ENCODE measurements around the gene CCDC197. TPM values are rescaled to one million over a fixed set of nuclear protein-coding genes. Genes with fewer than 3 reads are reported as not detected.

CCDC197 gene
- total RNA-seq, 2 donors from 2014 or later: not detected

DNA sequence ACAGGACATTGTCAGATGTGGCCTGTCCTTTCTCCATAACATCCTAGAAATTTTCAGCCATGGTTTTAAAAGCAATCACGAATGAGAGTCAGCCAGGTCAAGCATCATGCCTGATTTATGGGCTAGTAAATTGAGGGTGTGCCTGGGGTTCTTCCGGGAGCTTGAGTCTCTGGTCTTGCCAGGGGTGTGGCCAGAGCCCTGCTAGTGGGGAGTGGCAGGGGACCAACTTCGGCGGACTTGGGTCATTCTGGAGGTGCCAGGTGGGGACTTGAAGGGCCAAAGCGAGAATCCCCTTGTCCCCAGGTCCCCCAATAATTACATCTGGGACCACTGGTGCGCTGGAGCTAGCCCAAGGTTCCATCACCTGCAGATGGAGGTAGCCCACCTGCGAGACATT lies 34.8 kb downstream of the CCDC197 start:
- intact Hi-C loops (cut with DNase I): no loop called here

DNA sequence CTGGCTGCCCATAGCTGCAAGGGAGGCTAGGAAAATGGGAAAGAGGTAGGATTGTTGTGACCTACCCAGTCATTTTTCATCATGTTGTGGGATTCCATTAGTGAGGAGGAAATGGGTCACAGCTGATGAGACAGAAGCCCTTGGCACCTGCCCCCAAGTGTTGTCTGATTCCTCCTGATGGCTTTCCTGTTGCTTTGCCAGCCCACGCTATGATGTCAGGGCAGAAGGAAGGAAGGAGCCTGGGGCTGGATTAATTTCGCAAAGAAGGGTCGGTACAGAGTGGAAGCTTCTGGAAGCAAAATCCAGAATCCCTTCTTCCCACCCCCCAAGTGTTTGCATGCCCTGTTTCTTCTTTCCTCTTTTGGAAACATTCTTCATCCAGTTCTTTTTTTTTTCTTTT lies 37.8 kb downstream of the CCDC197 start:
- intact Hi-C loops (cut with DNase I): loop anchor here in 1 of 2 donors (5.0 kb wide), 1 partner anchor 102 kb away; no protein-coding TSS in a partner anchor
- no peak for DNase-seq (ENCODE audit: low spot score)

More for the DNA sequence above, 34.8 kb downstream of the CCDC197 start:
- DNase-seq (ENCODE audit: low spot score): no peak

DNA sequence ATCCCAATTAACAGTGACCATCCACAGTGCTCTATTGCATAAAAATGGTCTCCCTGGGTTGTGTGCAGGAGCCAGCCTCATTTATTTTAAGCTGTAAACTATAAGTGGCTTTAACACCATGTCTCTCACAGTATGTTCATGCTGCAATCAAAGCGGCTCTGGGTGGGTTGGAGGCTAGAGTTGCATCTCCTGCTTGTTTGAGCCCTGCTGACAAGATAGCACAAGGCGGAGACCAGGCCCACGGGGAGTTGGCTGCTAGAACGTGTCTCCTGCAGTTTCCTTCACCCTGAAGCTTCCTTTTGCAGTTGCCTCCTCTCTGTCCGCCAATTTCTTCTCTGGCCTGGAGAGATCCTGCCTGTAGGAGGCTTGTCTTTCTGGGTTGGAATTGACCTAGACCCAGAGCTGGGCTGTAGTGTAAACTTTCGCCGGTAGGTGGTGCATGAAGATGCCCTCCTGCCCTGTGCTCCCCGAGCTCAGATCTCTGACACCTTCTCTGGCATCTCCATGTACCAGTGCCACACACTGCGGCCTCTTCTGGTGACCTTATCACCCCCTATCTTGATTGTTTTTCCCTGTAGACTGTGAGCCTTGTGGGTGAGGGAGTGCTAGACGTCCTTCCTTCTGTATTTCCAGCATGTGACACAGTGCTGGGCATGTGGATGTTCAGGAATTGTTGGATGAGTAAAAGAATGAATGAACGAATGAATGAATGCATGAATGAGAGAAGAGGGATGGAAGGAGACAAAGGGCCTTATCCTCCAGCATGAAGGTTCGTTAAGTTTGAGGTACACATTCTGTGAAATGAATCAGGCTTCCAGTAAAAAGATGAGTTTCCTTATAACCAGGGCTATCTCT lies 39.4 kb downstream of the CCDC197 start:
- intact Hi-C loops (cut with DNase I): loop anchor here in 1 of 2 donors (5.0 kb wide), 1 partner anchor 101 kb away; no protein-coding TSS in a partner anchor
- DNase-seq (ENCODE audit: low spot score): peak; percentile 86

DNA sequence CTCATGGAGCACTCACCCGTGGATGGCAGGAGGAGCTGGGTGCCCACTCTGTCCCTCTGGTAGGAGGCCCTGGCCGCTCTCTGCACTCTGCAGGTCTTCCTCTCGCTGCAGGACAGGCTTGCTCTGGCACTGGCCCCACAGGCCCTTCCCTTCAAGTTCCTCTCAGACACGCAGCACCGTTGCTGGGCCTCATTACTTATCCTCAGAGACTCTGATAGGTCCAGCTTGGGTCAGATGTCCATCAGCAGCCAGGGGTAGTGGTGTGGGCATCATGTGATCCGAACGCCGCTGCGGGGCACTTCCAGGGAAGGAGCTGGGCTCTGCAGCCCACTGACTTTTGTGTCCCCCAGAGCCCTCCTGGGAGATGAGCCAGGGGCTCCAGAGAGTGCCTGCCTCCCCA lies 40.9 kb downstream of the CCDC197 start:
- no peak for DNase-seq (ENCODE audit: low spot score)
- intact Hi-C loops (cut with DNase I): loop anchor here in 1 of 2 donors (5.0 kb wide), 1 partner anchor 99 kb away; no protein-coding TSS in a partner anchor

DNA sequence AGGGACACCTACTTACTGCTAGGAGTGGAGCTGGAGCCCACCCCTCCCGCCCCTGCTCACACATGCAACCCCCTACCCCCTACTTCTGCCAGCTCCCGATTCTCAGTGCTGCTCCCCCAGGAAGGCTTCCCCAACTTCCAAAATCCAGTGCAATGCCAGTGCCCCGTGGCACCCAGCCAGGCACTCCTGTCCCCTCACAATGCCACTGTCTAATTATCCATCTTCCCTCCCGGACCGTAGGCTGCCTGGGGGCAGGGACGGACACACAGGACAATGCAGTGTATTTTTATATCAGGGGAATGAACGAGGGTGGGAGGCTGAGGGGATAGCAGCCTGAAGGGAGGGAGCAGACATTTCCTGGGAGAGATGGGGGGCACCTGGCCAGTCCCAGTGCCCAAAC lies 41.4 kb downstream of the CCDC197 start:
- intact Hi-C loops (cut with DNase I): loop anchor here in 1 of 2 donors (5.0 kb wide), 1 partner anchor 99 kb away; no protein-coding TSS in a partner anchor
- DNase-seq (ENCODE audit: low spot score): no peak

DNA sequence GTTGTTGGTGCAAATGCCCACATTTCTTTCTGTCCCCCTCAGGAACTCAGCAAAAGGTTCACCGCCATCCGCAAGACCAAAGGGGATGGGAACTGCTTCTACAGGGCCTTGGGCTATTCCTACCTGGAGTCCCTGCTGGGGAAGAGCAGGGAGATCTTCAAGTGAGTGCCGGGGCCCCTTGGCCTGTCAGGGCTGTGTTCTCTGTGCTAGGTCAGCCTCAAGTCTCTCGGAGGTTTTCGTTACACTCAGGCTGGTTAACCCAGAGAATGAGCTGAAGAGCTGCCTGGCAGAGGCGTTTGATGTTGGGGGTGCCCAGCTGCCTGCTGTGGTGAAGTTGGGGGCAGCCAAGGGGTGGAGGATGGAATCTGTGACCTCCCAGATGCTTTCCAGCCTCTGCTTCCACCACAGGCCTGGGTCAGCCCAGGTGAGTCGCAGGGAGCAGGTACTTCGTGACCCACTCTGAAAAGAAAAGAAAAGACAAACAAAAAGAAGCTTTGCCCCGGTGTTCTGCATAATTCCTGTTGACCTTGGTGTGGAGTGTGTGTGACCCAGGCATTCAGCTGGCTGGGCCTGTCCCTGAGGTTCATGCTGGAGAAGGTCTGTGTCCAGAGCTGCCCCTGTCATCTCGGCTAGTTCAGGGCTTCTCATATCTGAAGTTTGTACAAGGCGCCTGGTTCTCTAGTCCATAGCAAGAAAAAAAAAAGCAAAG lies 42.0 kb downstream of the CCDC197 start:
- peak; percentile 64 for DNase-seq (ENCODE audit: low spot score)
- intact Hi-C loops (cut with DNase I): loop anchor here in 1 of 2 donors (5.0 kb wide), 1 partner anchor 98 kb away; no protein-coding TSS in a partner anchor

DNA sequence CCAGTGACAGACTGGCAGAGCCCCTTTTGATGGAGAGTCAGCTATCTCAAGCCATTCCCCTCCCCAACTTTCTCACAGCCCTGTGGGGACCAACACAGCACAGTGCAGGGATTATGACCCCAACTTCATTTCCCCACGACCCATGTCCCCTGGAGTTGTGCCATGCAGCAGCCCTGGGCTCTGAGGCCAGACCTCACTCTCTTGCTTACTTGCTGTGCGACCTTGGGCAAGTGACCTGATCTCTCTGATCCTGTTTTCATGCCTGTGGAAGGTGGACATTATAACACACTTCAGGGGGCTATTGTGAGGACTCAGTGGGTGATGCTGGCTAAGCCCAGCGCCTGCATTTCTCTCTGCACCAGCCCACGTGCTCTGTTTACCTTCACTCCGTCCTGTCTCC lies 43.1 kb downstream of the CCDC197 start:
- DNase-seq (ENCODE audit: low spot score): no peak
- intact Hi-C loops (cut with DNase I): loop anchor here in 1 of 2 donors (2.0 kb wide), 1 partner anchor 69 kb away; no protein-coding TSS in a partner anchor

DNA sequence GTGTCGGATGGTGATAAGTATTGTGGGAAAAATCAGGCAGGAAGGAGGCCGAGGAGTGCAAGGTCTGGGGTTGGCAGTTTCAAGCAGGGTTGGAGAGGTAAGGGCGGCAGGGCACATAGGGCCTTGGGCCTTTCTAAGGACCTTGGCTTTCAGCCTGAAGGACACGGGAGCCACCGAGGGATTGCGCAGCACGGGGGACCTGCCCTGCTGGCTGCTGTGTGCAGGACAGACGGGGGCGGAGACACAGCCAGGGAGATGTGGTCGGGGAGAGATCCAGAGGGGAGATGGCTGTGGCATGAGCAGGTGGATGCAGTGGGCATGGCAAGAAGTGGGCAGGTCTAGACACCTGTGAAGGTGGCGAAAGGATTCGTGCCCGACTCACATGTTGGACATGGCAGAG lies 43.7 kb downstream of the CCDC197 start:
- intact Hi-C loops (cut with DNase I): loop anchor here in 1 of 2 donors (2.0 kb wide), 1 partner anchor 68 kb away; no protein-coding TSS in a partner anchor

DNA sequence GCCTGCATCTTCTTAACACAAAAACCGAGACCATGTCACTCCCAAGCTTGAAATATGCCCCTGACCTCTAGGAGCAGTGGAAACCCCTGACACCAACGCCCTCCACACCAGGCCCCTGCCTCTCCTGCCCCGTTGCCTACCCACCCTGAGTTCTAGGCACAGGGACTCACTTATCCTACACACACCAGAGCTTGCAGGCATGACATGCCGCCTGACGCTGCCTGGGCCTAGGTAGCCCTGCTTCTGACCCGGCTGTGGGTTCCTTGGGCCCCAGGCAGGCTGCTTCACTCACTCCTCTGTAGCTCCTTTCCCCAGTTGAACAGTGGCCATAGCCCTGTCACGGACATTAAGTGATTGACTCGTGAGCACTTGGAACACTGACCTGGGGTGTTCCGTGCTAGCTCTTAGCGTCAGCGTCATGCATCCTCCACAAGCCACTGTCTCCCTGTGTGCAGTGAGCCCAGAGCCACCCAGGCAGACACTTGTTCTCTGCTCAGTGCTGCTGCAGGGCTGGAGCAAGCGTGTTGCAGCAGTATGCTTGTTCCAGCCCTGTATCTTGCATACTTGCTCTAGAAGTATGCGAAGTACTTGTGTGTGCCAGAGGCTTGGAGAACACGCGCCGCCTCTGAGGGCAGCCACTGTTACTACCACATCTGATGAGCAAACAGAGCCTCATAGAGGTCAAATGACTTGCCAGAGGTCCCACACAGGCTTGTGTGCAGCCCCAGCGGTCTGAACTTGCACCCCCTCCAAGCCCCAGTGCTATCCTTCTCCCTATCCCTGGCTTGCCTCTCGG lies 44.6 kb downstream of the CCDC197 start:
- intact Hi-C loops (cut with DNase I): loop anchor here in 1 of 2 donors (2.0 kb wide), 1 partner anchor 67 kb away; no protein-coding TSS in a partner anchor
- DNase-seq (ENCODE audit: low spot score): peak; percentile 87

More for the DNA sequence above, 43.7 kb downstream of the CCDC197 start:
- DNase-seq (ENCODE audit: low spot score): no peak

DNA sequence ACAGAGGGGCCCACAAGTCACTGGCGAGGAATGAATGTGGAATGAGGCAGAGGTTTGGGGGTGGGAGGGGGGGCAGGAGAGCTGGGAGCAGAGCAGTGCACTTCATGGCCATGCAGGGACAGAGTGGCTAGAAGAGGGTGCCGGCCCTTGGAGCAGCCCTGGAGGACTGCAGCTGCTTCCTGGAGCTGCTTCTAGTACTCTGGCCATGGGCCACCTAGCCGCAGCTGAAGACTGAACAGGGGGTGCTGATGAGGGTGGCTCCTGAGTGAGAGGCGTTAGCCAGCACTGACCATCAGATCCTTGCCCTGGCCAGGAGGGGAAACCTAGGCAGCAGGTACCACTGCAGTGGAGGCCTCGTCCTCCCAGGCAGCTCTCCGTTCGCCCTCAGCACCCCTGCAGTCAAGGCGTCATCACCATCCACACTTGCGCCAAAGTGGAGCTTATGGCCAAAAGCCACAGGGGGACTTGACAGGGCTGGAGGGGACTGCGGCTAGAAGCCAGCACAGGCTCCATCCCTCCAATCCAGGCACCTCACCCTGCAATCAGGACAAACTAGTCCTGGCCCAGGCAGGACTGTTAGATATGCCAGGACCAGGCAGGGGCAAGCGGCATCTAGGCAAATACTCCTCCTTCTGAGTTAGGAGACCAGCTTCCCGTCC lies 45.5 kb downstream of the CCDC197 start:
- peak; percentile 78 for DNase-seq (ENCODE audit: low spot score)
- intact Hi-C loops (cut with DNase I): no loop called here

DNA sequence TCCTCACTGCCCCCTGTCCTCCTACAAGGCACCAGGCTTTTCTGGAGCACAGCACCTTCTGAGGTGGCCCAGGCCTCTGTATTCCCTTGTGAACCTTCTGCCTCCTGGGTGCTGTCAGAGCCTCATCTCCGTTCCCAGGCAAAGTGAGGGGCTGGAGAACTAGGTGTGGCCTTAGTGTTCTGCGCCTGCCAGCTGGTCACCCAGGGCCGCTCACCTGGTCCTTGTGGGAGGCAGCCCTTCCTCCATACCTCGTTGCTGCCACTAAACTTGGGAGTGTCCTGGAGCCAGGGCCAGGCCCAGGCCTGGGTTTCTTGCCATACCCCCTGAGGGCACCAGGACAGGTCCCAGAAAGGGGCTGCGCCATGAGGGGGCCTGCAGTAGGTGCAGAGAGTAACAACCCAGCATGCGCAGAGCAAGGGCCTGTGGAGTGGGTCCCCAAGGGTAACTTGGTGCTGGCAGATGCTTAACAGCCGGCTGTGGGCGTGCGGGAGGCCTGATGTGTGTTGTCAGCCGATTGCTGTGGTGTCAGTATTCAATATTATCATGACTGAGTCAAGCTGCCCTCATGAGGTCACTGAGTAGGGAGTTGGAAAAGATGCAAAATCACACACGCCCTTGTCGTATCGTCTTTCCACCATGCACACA lies 46.1 kb downstream of the CCDC197 start:
- peak; percentile 72 for DNase-seq (ENCODE audit: low spot score)
- intact Hi-C loops (cut with DNase I): no loop called here

DNA sequence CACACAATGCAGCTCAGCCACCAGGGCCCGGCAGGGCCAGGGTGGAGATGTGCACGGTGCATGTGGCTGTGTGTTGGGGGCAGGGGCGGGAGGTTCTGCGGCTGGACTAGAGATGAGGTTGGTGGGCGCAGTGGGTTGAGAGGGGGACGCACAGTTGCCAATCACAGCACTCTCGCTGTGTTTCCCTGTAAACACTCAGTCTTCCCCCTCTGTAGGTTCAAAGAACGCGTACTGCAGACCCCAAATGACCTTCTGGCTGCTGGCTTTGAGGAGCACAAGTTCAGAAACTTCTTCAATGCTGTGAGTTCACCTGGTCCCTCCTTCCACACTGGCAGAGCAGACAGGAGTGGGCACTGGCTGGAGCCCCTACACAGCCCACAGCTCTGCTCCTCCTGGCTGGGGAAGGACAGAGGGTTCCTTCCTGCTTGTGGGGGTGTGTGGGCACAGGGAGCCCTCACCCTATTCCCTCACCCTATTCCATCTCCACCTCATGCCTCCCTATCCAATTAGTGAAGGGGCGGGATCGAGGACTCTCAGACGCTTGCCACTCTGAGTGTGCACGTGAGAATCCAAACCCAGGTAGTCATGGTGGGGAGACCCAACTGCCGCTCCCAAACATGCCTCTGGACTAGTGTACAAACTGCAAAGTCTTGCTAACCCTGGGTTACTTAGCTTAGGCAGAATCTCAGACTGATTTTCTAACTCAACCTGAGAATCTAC lies 46.8 kb downstream of the CCDC197 start:
- intact Hi-C loops (cut with DNase I): no loop called here
- DNase-seq (ENCODE audit: low spot score): peak; percentile 76

DNA sequence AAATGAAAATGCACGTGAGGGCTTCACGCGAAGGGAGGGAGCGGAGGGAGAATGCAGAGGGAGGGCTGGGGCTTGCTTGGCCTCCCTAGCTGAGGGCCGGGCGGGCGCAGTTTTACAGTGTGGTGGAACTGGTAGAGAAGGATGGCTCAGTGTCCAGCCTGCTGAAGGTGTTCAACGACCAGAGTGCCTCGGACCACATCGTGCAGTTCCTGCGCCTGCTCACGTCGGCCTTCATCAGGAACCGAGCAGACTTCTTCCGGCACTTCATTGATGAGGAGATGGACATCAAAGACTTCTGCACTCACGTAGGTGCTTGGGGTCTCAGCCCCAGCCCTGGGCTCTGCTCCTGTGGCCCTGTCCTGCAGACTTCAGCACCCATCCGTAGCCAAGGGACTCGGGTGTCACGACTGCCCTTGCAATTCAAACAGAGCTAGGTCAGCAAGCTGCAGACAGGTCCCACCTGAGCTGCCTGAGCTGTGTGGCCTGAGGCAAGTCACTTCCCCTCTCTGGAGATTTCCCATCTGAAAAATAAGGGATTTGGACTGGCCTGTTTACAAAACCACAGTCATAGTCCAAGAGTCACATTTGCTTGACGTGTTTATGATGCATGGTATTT lies 47.5 kb downstream of the CCDC197 start:
- peak; percentile 79 for DNase-seq (ENCODE audit: low spot score)
- intact Hi-C loops (cut with DNase I): no loop called here

DNA sequence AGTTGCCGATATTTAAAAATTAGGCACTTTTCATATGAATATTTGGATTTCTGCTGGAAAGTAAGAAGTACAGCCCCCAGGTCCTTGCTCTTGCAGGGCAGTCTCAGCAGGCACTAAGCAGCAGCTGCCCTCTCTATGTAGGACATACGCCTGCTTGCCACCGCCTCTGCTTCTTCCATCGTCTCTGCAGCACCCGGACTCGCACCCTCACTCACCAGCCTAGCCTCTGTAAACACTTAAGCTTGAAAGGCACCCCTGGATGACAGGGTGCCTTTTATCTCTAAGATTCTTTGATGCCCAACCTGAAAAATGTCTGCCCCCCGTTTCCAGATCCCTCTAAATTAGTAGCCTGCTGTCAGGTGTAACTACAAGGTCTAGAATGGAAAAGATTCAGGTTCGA lies 48.0 kb downstream of the CCDC197 start:
- DNase-seq (ENCODE audit: low spot score): peak; percentile 35
- intact Hi-C loops (cut with DNase I): no loop called here

DNA sequence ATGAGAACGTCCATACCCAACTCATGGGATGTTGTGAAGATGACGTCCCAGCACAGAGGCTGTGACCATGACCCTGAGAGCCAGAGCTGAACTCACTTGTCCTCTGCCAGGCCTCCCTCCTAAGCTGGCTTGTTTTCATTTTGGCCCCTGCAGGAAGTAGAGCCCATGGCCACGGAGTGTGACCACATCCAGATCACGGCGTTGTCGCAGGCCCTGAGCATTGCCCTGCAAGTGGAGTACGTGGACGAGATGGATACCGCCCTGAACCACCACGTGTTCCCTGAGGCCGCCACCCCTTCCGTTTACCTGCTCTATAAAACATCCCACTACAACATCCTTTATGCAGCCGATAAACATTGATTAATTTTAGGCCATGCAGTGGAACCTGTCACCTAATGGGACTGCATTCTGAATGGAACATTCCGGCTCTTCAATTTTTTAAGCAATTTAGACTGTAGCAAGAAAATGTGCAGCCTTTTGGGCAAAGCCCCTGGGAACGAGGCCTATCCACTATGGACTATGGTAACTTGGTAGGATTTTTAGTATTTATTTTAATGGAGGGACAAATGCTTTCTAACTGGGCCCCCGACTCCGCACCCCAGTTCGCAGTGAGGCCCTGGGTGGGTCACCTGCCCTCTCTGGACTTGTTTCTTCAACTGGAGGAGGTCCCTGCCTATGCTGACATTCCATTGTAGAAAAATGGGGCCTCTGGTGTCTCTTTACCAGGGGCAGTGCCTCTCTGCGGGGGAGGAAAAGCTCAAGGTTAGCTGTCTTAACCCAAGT lies 48.7 kb downstream of the CCDC197 start:
- DNase-seq (ENCODE audit: low spot score): peak; percentile 46

DNA sequence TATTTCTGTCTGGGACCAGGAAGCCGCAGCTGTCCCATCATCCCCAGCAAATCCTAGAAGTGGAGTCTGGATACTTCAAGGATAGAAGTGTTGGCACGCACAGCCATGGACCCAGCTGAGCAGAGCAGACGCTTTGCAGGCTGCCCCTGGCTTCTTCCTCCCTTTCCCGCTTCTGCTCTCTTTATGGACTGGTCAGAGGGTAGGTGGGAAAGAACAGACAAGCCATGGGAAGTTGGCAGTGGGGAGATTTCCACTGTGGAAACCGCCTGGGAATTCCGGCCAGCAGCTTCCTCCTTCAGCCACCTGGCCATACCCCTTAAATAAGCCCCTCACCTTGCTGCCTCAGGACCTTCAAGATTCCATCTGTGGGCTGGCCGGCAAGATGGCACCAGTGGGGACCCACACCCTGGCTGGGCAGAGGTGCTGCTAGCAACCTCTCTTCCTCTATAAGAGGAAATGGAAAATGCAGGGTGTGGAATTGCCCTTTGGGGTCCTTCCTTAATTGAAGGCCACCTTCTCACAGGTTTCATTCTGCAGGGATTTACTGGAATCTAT lies 49.7 kb downstream of the CCDC197 start:
- no peak for DNase-seq (ENCODE audit: low spot score)
- intact Hi-C loops (cut with DNase I): no loop called here

More for the DNA sequence above, 48.7 kb downstream of the CCDC197 start:
- intact Hi-C loops (cut with DNase I): no loop called here
